Peyer's patch (tissue), 4 donors: ENCODE measurements around the gene HES4.
"Not testable (repeated sequence)": the region's sequence is repeated elsewhere in the genome, so short reads cannot be mapped to it uniquely, and the experiment has no call there.

Experiments used
- POLR2A ChIP-seq, 2 donors: fragments of 450-650 bp; IDR thresholded peaks; one replicate each; pipeline ENCODE4 v1.5.1; 2017; ENCODE audit warnings: antibody characterized with exemption in 2 of 2, mild to moderate bottlenecking in 2 of 2, moderate library complexity in 2 of 2
- TF ChIP-seq, protein P1 (sequence below), 6 experiments: fragments of 450-650 bp in 4 of 6; fragments of 200-600 bp in 2 of 6; sonication (generic) in 1 of 6; IDR thresholded peaks; one replicate each; pipeline ENCODE4 v1.5.1; 2017 to 2019; ENCODE audit warnings: antibody characterized with exemption in 6 of 6, mild to moderate bottlenecking in 3 of 6, moderate library complexity in 1 of 6

DNA sequence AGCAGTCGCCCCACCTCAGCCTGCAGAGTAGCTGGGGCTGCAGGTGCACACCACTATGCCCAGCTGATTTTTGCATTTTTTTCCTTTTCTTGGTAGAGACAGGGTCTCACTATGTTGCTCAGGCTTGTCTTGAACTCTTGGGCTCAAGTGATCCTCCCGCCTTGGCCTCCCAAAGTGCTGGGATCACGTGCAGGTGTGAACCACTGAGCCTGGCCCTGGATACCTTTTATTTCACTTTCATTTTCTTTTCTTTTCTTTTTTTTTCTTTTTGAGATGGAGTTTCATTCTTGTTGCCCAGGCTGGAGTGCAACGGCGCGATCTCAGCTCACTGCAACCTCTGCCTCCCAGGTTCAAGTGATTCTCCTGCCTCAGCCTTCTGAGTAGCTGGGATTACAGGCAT lies 8.6 kb downstream of the HES4 start:
- TF ChIP-seq, protein P1, sequence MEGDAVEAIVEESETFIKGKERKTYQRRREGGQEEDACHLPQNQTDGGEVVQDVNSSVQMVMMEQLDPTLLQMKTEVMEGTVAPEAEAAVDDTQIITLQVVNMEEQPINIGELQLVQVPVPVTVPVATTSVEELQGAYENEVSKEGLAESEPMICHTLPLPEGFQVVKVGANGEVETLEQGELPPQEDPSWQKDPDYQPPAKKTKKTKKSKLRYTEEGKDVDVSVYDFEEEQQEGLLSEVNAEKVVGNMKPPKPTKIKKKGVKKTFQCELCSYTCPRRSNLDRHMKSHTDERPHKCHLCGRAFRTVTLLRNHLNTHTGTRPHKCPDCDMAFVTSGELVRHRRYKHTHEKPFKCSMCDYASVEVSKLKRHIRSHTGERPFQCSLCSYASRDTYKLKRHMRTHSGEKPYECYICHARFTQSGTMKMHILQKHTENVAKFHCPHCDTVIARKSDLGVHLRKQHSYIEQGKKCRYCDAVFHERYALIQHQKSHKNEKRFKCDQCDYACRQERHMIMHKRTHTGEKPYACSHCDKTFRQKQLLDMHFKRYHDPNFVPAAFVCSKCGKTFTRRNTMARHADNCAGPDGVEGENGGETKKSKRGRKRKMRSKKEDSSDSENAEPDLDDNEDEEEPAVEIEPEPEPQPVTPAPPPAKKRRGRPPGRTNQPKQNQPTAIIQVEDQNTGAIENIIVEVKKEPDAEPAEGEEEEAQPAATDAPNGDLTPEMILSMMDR (IDR thresholded peaks at IDR 0.05): not testable (repeated sequence)
- not testable (repeated sequence) for TF ChIP-seq POLR2A (IDR thresholded peaks at IDR 0.05)
